Common myeloid progenitor, CD34-positive (primary cell): ENCODE data around the gene MCF2L.
A peak's percentile ranks its signal among the peaks of the same experiment; 100 is the strongest.

Experiments used
- CTCF ChIA-PET: fragments of 350-600 bp; sonication (Branson Sonifier 250); formaldehyde crosslinking; loops from one replicate; lab custom pipeline; 2021; ENCODE audit warnings: antibody characterized with exemption; lab: Charles Lee
- POLR2A ChIA-PET: fragments of 350-600 bp; sonication (Branson Sonifier 250); formaldehyde crosslinking; loops from one replicate; lab custom pipeline; 2021; ENCODE audit warnings: antibody characterized with exemption; lab: Charles Lee
- DNase-seq, 3 donors: peaks; one replicate each; pipeline versions ENCODE4 v3.0.0 to v3.0.0-alpha.2; 2013
- H3K27ac ChIP-seq, 2 experiments: 1 replicate in 1 of 2; 2 replicates in 1 of 2; pipeline ENCODE4 v1.7.0; 2013; ENCODE audit warnings: inconsistent platforms in 2 of 2, low read length in 2 of 2, mild to moderate bottlenecking in 2 of 2, low read depth in 1 of 2, moderate library complexity in 1 of 2; ENCODE audit not compliant: severe bottlenecking in 2 of 2, insufficient read depth in 1 of 2, poor library complexity in 1 of 2
- H3K27me3 ChIP-seq, 5 experiments: replicated peaks in 2 of 5; 1 replicate in 3 of 5; 2 replicates in 2 of 5; pipeline versions ENCODE4 v1.6.1 to v1.7.0; 2013; ENCODE audit warnings: low read length in 4 of 5, mild to moderate bottlenecking in 2 of 5, moderate library complexity in 2 of 5, inconsistent platforms in 1 of 5; ENCODE audit not compliant: insufficient read depth in 5 of 5, control insufficient read depth in 4 of 5
- H3K36me3 ChIP-seq, 4 experiments: 1 replicate in 2 of 4; 2 replicates in 2 of 4; pipeline versions ENCODE4 v1.6.1 to v1.7.0; 2013; ENCODE audit warnings: low read length in 3 of 4, control low read depth in 1 of 4, mild to moderate bottlenecking in 1 of 4; ENCODE audit not compliant: control insufficient read depth in 4 of 4, insufficient read depth in 4 of 4
- H3K4me1 ChIP-seq, 4 experiments: 1 replicate in 3 of 4; 2 replicates in 1 of 4; pipeline versions ENCODE4 v1.6.1 to v1.7.1; 2013; ENCODE audit warnings: low read length in 3 of 4, mild to moderate bottlenecking in 3 of 4, control low read depth in 1 of 4, inconsistent platforms in 1 of 4, moderate library complexity in 1 of 4; ENCODE audit not compliant: control insufficient read depth in 4 of 4, insufficient read depth in 4 of 4; ENCODE audit errors: control extremely low read depth in 1 of 4
- H3K4me3 ChIP-seq, 7 experiments: 1 replicate in 4 of 7; 2 replicates in 3 of 7; pipeline versions ENCODE4 v1.5.1 to v1.7.0; 2013; ENCODE audit warnings: mild to moderate bottlenecking in 7 of 7, low read length in 6 of 7, moderate library complexity in 6 of 7, inconsistent platforms in 2 of 7, low read depth in 2 of 7, control low read depth in 1 of 7; ENCODE audit not compliant: insufficient read depth in 4 of 7, control insufficient read depth in 1 of 7; ENCODE audit errors: extremely low read depth in 1 of 7
- H3K9me3 ChIP-seq, 5 experiments: 1 replicate in 4 of 5; 2 replicates in 1 of 5; pipeline versions ENCODE4 v1.6.1 to v1.7.1; 2013; ENCODE audit warnings: low read length in 4 of 5, mild to moderate bottlenecking in 2 of 5, inconsistent platforms in 1 of 5, low read depth in 1 of 5, moderate library complexity in 1 of 5; ENCODE audit not compliant: control insufficient read depth in 4 of 5, insufficient read depth in 2 of 5; ENCODE audit errors: control extremely low read depth in 1 of 5
- WGBS: methylation state at CpG from one replicate; pipeline ENCODE4 v1.1.5; 2013; ENCODE audit not compliant: insufficient coverage; 5-methylcytosine and 5-hydroxymethylcytosine counted together

MCF2L gene

DNA sequence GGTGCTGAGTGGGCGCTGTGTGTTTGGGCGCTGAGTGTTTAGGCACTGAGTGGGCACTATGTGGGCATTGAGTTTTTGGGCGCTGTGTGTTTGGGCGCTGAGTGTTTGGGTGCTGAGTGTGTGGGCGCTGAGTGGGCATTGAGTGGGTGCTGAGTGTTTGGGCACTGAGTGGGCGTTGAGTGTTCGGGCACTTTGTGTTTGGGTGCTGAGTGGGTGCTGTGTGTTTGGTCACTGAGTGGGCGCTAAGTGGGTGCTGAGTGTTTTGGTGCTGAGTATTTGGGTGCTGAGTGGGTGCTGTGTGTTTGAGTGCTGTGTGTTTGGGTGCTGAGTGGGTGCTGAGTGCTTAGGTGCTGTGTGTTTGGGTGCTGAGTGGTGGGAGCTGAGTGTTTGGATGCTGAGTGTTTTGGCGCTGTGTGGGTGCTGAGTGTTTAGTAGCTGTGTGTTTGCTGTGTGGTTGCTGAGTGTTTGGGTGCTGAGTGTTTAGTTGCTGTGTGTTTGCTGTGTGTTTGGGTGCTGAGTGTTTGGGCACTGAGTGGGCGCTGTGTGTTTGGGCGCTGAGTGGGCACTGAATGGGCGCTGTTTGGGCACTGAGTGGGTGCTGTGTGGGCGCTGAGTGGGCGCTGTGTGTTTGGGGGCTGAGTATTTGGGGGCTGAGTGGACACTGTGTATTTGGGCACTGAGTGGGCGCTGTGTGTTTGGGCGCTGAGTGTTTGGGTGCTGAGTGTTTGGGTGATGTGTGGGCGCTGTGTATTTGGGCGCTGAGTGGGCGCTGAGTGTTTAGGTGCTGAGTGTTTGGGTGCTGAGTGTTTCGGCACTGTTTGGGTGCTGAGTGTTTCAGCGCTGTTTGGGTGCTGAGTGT, 89.3 kb downstream of the MCF2L start:
- Histone ChIP-seq H3K9me3 (peaks cover 0 to 11% (median 0%) of the 10 kb centered on the region in 5 experiments), H3K4me1 (no peaks in the 10 kb centered on the region), H3K4me3 (no peak overlapping the region), H3K27ac (no peak overlapping the region), H3K36me3 (no peaks in the 10 kb centered on the region), H3K27me3 (no peaks in the 10 kb centered on the region)
- WGBS, result 93% methylated on average over 9 of the region's 21 CpGs
- POLR2A ChIA-PET, result no interaction called here
- DNase-seq, result peak in 1 of 3 donors; percentile 27
- CTCF ChIA-PET, result no interaction called here

GRCh38 chr13:113058988-113059850, 90.2 kb downstream of the MCF2L start:
- Histone ChIP-seq H3K27me3 (no peaks in the 10 kb centered on the region), H3K4me3 (no peak overlapping the region), H3K4me1 (no peaks in the 10 kb centered on the region), H3K36me3 (no peaks in the 10 kb centered on the region), H3K9me3 (peaks cover 0 to 11% (median 0%) of the 10 kb centered on the region in 5 experiments), H3K27ac (no peak overlapping the region)
- POLR2A ChIA-PET, result no interaction called here
- CTCF ChIA-PET, result no interaction called here
- WGBS, result 94% methylated on average over 18 of the region's 22 CpGs
- peak in 2 of 3 donors; percentile 4 to 27 for DNase-seq

- POLR2A ChIA-PET, result no interaction called here
- 99% methylated on average over 14 of the region's 15 CpGs for WGBS
Observed at GRCh38 chr13:113059891-113060290, 90.9 kb downstream of the MCF2L start.

DNA sequence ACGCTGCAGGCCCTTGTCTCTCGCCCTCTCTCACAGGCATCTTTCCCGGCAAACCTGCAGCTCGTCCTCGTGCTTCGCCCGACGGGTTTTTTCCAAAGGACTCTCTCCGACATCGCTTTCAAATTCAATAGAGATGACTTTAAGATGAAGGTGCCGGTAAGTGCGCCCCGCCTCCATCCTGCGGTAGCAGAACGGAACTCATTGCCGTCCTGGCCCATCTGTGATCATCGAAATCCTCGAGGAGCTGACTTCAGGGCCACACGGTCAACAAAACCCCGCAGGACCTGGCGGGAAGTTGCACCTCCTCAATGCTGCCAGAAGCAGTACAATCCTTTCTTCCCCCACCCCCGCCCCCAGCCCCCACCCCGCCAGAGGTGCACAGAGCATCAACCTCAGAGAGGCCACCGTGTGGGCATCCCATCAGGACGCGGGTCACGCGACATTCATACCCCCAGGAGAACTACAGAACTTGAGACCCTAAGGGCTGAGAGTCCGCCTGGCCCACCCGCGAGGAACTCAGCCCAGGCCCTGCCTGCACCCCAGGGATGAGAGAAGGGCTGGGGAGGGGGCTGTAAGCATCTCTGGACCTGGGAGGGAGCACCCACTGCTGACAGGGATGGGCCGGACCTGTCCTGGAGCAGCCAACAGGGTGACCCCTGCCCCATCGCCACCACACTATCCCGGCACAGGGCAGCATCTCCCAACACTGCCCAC, 91.7 kb downstream of the MCF2L start:
- WGBS, result 96% methylated on average over 30 of the region's 34 CpGs
- peaks cover 0 to 11% (median 0%) of the 10 kb centered on the region in 5 experiments for H3K9me3 ChIP-seq
- CTCF ChIA-PET, result interaction anchor here (1.0 kb wide), 1 partner anchor 32 kb away, joined by 3 read pairs; no protein-coding TSS in a partner anchor
- no peak overlapping the region for H3K27ac ChIP-seq
- no peaks in the 10 kb centered on the region for H3K36me3 ChIP-seq
- no peaks in the 10 kb centered on the region for H3K27me3 ChIP-seq
- no peaks in the 10 kb centered on the region for H3K4me1 ChIP-seq
- H3K4me3 ChIP-seq, result no peak overlapping the region
- DNase-seq, result no peak
- POLR2A ChIA-PET, result interaction anchor here (0.6 kb wide), 1 partner anchor 281 kb away, joined by 3 read pairs; no protein-coding TSS in a partner anchor

More at GRCh38 chr13:113059891-113060290, 90.9 kb downstream of the MCF2L start:
- H3K27me3 ChIP-seq, result no peaks in the 10 kb centered on the region
- no peak overlapping the region for H3K4me3 ChIP-seq
- H3K4me1 ChIP-seq, result no peaks in the 10 kb centered on the region
- CTCF ChIA-PET, result no interaction called here
- DNase-seq, result no peak
- H3K27ac ChIP-seq, result no peak overlapping the region
- no peaks in the 10 kb centered on the region for H3K36me3 ChIP-seq
- H3K9me3 ChIP-seq, result peaks cover 0 to 11% (median 0%) of the 10 kb centered on the region in 5 experiments

DNA sequence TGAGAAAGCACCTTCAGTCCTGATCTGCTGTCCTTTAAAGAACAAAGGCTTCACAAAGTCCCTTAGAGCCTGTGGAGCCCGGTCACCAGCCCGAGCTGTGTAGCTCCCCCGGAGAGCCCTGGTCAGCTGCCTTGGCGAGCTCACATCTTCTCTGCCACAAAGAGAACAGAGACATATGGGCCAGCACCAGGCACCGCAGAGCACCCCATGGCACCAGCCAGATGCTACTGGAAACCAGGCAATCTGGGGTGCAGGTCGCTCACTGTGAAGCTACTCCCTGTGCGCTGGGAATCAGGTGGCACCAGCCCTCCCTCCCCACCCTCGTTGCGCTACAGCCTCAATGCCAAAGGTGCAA, 92.2 kb downstream of the MCF2L start:
- Histone ChIP-seq H3K9me3 (peaks cover 0 to 11% (median 0%) of the 10 kb centered on the region in 5 experiments), H3K27me3 (no peaks in the 10 kb centered on the region), H3K36me3 (no peaks in the 10 kb centered on the region), H3K4me3 (no peak overlapping the region), H3K4me1 (no peaks in the 10 kb centered on the region), H3K27ac (no peak overlapping the region)
- DNase-seq, result no peak
- CTCF ChIA-PET, result interaction anchor here (1.0 kb wide), 1 partner anchor 32 kb away, joined by 3 read pairs; no protein-coding TSS in a partner anchor
- POLR2A ChIA-PET, result no interaction called here
- WGBS, result 100% methylated on average over 7 of the region's 9 CpGs

- CTCF ChIA-PET, result no interaction called here
- POLR2A ChIA-PET, result no interaction called here
Observed at GRCh38 chr13:113061796-113062425, 92.9 kb downstream of the MCF2L start.

More at GRCh38 chr13:113061796-113062425, 92.9 kb downstream of the MCF2L start:
- H3K27me3 ChIP-seq, result no peaks in the 10 kb centered on the region
- H3K4me1 ChIP-seq, result no peaks in the 10 kb centered on the region
- WGBS, result 94% methylated on average over 12 of the region's 14 CpGs
- peaks cover 0 to 11% (median 0%) of the 10 kb centered on the region in 5 experiments for H3K9me3 ChIP-seq
- H3K36me3 ChIP-seq, result no peaks in the 10 kb centered on the region
- no peak for DNase-seq
- no peak overlapping the region for H3K27ac ChIP-seq
- no peak overlapping the region for H3K4me3 ChIP-seq
